K562 (cell line): ENCODE measurements around the gene RGN.

Source experiments
- POLR2AphosphoS5 ChIP-seq: IDR thresholded peaks from 2 replicates; pipeline ENCODE4 v1.6.1; 2011; ENCODE audit warnings: mild to moderate bottlenecking, low read depth, low read length, moderate library complexity; ENCODE audit not compliant: control insufficient read depth, insufficient read depth
- PRPF4 ChIP-seq: fragments of 200-400 bp; formaldehyde crosslinking; IDR thresholded peaks from one replicate; pipeline ENCODE4 v1.6.1; 2017; ENCODE audit warnings: low read length, low read depth, mild to moderate bottlenecking; ENCODE audit not compliant: insufficient read depth, poor library complexity, severe bottlenecking
- TF ChIP-seq, protein P1 (sequence below), 3 experiments: IDR thresholded peaks in 2 of 3; conservative IDR thresholded peaks in 1 of 3; 2 replicates each; pipeline ENCODE4 v1.5.1; 2011 to 2012; ENCODE audit warnings: low read length in 3 of 3, mild to moderate bottlenecking in 3 of 3, control low read depth in 2 of 3, improper control_type of control experiment in 1 of 3, inconsistent platforms in 1 of 3, low read depth in 1 of 3, mixed read lengths in 1 of 3, moderate library complexity in 1 of 3; ENCODE audit not compliant: insufficient read depth in 2 of 3

DNA sequence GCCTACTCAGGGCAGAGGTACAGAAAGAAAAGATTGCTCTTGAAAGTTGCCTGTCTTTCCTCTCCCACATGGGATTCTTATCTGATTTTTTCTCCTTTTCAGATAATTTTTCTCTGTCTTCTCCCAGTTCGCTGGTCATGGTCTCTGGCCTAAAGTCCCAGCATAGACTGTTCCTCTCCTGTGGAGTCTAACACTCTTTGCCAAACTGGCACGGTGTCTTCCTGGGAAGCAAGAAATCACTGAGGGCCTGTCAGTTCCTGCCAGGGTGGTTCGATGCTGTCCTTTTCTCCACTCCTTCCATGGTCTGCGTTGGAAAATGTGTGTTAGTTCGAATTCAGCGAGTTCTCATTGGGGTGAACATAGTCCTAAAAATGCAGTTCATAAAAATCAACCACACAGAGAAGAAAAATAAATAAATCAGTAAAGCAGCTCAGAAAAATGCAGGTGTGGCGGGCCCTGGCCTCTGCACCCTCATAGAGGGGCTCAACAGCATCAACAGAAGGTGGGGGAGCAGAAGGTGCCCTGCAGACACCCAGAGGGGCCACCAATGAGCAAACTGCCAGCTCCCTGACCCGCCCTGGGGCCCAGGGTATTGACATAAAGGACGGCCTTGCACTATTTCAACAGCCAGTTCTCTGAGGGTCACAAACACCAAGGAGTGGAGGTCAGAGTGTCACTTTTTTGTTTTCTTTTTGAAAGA, 2.1 kb downstream of the RGN start:
- TF ChIP-seq POLR2AphosphoS5 = no peak
- no peak for TF ChIP-seq PRPF4
- TF ChIP-seq, protein P1, sequence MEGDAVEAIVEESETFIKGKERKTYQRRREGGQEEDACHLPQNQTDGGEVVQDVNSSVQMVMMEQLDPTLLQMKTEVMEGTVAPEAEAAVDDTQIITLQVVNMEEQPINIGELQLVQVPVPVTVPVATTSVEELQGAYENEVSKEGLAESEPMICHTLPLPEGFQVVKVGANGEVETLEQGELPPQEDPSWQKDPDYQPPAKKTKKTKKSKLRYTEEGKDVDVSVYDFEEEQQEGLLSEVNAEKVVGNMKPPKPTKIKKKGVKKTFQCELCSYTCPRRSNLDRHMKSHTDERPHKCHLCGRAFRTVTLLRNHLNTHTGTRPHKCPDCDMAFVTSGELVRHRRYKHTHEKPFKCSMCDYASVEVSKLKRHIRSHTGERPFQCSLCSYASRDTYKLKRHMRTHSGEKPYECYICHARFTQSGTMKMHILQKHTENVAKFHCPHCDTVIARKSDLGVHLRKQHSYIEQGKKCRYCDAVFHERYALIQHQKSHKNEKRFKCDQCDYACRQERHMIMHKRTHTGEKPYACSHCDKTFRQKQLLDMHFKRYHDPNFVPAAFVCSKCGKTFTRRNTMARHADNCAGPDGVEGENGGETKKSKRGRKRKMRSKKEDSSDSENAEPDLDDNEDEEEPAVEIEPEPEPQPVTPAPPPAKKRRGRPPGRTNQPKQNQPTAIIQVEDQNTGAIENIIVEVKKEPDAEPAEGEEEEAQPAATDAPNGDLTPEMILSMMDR (IDR thresholded peaks at IDR 0.05 in 2 of 3, conservative IDR thresholded peaks at IDR 0.05 in 1 of 3; ENCODE audit: insufficient read depth in 2 of 3, low read depth in 1 of 3, low read length in 3 of 3) = no peak
